Left ventricle myocardium superior (tissue), 1 donor: Measurements from ENCODE around the gene GLTPD2. TPM values are rescaled to one million over a fixed set of nuclear protein-coding genes. Genes with fewer than 3 reads are reported as not detected.
A peak's percentile ranks its signal among the peaks of the same experiment; 100 is the strongest.

Experiments
- ATAC-seq: fragments of 200-7000 bp; cut with Tn5 transposase; one replicate; pipeline ENCODE4 v1.9.1; 2020; ENCODE audit warnings: mild to moderate bottlenecking, moderate library complexity
- DNase-seq: peaks from one replicate; pipeline ENCODE4 v3.0.0-alpha.2; 2020
- intact Hi-C: fragments of 100-400 bp; cut with micrococcal nuclease; formaldehyde crosslinking; loops from one replicate; pipeline ENCODE4 v1.11.0; 2022
- total RNA-seq: library from RNA; stranded (reverse); fragmentation: NEBNext Ultra II Directional; extraction: Animal tissue kit (Norgen Biotek cat#: 25700); gene quantifications from one replicate; pipeline ENCODE4 v1.2.1, GENCODE V29; 2021
- donor health status: DM: no; HTN: yes; CAD: no; lungs with severe emphysema.

The GLTPD2 gene
- total RNA-seq, 1 donor from 2014 or later: not detected

- intact Hi-C loops: no loop called here
- DNase-seq (no peak), ATAC-seq (no peak)
These were observed 20.5 kb upstream of the GLTPD2 start for GRCh38 chr17:4768298-4768697.

DNA sequence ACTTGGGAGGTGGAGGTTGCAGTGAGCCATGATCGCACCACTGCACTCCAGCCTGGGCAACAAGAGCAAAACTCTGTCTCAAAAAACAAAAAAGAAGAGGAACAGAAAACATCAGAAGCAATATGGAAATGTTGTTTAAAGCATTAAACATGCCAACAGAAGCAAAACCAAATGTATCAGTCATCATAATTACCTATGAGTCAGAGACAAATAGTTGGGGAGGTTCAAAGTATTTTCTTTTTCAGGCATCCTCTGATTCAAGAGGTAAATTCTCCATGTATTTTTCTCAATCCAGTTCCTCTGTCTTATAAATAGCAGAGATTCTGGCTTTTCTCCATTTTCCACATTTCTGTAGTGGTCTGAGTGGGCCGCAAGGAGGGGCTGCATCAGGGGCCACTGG, 19.1 kb upstream of the GLTPD2 start:
- ATAC-seq (no peak), DNase-seq (no peak)
- intact Hi-C loops: no loop called here

GRCh38 chr17:4771519-4772234, 17.1 kb upstream of the GLTPD2 start, which contains the start of gene TM4SF5:
TSS of gene TM4SF5 (plus strand) at chr17:4771886. CDS start at chr17:4771923, 37 bp downstream.
- intact Hi-C loops: no loop called here
- ATAC-seq (no peak), DNase-seq (no peak)

- intact Hi-C loops: no loop called here
- no peak for DNase-seq
- no peak for ATAC-seq
These were observed 16.5 kb upstream of the GLTPD2 start for GRCh38 chr17:4772235-4772613.

DNA sequence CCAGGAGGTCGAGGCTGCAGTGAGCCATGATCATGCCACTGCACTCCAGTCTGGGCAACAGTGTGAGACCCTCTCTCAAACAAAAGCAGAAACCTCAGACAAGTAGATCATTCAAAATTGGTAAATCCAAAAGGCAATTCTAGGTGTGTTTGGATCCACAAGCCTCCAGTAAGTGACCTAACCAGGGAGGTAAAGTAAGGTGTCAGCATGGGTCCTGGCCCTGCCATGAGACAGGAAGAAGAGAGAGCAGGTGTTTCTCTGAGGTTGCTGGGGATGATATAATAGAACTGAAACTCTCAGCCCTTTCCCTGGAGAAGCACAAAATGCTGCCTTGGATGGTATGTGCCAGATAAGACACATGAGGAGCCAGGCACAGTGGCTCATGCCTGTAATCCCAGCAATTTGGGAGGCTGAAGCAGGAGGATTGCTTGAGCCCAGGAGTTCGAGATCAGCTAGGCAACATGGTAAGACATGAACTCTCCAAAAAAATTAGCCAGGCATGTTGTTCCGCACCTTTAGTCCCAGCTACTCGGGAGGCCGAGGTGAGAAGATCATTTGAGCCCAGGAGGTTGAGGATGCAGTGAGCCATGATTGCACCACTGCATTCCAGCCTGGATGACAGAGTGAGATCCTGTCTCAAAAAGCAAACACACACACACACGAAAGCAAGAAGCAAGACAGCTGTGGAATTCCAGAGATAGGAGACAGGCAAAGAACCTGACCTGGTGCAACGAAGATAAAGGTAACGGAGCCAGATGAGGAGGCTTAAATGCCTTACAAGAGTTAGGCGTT, 10.6 kb upstream of the GLTPD2 start:
- intact Hi-C loops: no loop called here
- ATAC-seq (no peak), DNase-seq (no peak)

GRCh38 chr17:4780325-4780955, 8.3 kb upstream of the GLTPD2 start:
- ATAC-seq (no peak), DNase-seq (no peak)
- intact Hi-C loops: no loop called here

DNA sequence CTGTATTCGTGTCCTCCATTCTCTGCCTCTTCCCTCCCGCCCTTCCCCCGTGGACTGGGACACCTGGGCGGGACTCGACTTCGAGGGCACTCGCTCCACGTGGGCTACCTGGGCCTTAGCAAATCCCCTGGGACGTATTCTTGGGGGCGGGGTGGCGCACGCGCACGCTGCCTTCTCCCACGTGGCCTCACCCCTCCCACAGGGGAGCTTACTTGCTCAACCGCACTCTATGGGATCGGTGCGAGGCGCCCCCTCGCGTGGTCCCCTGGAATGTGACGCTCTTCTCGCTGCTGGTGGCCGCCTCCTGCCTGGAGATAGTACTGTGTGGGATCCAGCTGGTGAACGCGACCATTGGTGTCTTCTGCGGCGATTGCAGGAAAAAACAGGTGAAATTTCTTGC, 6.1 kb upstream of the GLTPD2 start:
- DNase-seq (no peak), ATAC-seq (no peak)
- intact Hi-C loops: no loop called here

DNA sequence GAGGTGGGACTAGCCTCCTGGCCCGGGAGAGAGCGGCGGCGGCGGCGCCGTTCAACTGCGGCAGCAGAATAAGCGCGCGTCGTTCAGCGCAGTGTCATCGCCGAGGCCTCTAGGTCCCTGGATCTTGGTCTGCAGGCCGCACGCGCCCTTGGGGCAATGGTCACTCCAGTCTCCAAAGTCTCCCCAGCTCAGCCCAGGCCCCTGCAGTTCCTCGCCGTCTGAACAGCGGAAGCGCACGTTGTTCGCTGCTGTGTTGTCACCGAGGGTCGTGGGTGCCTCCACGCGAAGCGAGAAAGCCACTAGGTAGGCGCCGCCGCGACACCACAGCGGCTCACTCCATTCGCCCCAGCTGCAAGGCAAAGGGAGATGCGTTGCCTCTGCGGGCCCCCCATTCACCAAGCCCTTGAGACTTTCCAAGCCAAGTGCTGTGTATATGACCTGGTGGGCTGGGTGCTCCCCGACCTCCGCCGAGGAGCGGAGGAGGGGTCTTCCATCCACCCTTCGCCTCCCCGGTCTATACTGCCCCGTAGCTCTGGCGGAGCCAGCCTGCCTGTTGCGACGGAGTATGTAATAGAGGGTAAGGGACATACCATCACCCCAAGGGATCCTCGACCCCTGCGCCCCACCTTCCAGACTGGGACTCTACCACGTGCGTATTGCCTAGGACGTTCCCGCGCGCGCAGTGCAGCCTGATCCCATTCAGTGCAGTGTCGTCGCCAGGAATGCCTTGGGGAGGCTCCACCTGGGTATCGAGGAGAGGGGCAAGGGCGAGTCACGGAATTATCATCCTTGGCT, 3.3 kb upstream of the GLTPD2 start:
- ATAC-seq: no peak
- intact Hi-C loops: no loop called here
- peak; percentile 36 for DNase-seq

DNA sequence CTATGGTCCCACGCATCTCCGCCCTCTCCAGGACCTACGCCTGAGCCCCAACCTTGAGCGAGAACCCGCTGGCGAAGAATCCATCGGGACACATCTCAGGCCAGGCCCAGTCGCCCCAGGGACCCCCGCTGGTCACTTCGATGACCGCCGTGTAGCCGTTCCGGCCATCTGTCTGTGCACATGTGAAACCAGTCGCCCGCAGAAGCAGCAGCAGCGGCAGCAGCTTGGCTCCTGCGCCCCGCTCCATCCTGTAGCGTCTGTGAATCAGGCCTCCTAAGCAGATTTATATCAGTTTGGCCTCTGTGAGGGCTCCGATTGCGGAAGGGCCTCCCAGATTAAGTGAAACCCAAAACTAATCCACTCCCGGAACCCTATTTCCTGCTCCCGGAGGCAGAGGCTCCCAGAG, 2.7 kb upstream of the GLTPD2 start, which contains the start of gene VMO1:
Gene VMO1, minus strand, starts transcription at position 259 of the 406 bp plus-strand sequence. Its CDS starts 12 bp downstream, at position 247.
- intact Hi-C loops: no loop called here
- no peak for ATAC-seq
- DNase-seq: peak; percentile 50

GRCh38 chr17:4786516-4786915, 2.2 kb upstream of the GLTPD2 start:
- ATAC-seq (no peak), DNase-seq (no peak)
- intact Hi-C loops: no loop called here

DNA sequence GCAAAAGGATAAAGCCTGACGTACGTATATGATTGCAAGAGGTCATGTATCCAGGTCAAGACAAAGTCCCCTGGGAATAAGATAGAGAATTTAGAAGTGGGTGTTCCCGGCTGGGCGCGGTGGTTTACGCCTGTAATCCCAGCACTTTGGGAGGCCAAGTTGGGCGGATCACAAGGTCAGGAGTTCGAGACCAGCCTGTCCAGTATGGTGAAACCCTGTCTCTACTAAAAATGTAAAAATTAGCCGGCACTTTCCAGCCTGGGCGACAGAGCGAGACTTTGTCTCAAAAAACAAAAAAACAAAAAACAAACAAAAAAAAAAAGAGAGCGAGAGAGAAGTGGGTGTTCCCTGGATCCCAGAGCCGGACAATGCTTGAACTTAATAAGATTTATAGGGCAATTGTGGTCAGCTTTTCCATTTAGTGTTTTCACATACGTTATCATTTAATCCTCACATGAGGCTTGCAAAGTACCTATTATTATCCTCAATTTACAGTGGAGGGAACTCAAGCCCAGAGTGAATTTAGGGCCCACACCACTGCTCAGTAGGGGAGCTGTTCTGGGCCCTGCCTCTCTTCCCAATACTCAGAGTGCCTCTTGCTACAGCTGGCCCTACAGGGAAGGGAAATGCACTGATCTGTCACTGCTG, 481 bp upstream of the GLTPD2 start:
- DNase-seq (no peak), ATAC-seq (no peak)
- intact Hi-C loops: no loop called here

DNA sequence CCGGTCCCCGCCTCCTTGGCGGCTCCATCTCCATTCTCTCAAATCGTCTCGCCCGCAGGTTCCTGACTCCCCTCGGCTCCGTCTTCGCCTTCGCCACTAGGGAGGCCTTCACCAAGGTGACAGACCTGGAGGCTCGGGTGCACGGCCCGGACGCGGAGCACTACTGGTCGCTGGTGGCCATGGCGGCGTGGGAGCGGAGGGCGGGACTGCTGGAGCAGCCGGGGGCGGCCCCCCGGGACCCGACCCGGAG, 862 bp downstream of the GLTPD2 start:
- intact Hi-C loops: no loop called here
- no peak for DNase-seq
- no peak for ATAC-seq

- peak; percentile 93 for DNase-seq
- peak; percentile 95 for ATAC-seq
- intact Hi-C loops: loop anchor here (10.0 kb wide), 1 partner anchor 95 kb away; no protein-coding TSS in a partner anchor
These were observed 1.4 kb downstream of the GLTPD2 start for GRCh38 chr17:4789951-4790704.

DNA sequence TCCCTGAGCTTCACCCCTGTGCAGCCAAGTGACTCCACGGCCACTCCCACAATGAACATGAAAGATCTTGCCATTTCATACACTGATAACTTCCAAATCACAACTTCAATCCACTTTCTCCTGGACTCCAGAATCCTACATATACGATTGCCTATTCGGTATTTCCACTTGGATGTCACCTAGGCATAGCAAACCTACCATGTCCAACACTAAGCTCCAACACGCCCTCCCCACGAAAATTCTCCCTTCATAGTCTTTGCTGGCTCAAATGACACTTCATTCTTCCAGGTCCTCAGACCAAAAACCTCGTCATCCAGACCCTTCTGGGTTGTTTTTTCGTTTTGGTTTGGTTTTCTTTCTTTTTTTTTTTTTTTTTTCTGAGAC, 1.9 kb downstream of the GLTPD2 start:
- intact Hi-C loops: loop anchor here (10.0 kb wide), 1 partner anchor 94 kb away; no protein-coding TSS in a partner anchor
- no peak for ATAC-seq
- no peak for DNase-seq

GRCh38 chr17:4795168-4795567, 6.4 kb downstream of the GLTPD2 start:
- ATAC-seq (no peak), DNase-seq (no peak)
- intact Hi-C loops: loop anchor here (10.0 kb wide), 1 partner anchor 90 kb away; no protein-coding TSS in a partner anchor

- ATAC-seq (peak; percentile 33), DNase-seq (no peak)
- intact Hi-C loops: loop anchor here (10.0 kb wide), 1 partner anchor 88 kb away; no protein-coding TSS in a partner anchor
These were observed 7.8 kb downstream of the GLTPD2 start for GRCh38 chr17:4796552-4796920.

GRCh38 chr17:4800462-4801196, 11.9 kb downstream of the GLTPD2 start:
- intact Hi-C loops: no loop called here
- ATAC-seq (no peak), DNase-seq (no peak)

DNA sequence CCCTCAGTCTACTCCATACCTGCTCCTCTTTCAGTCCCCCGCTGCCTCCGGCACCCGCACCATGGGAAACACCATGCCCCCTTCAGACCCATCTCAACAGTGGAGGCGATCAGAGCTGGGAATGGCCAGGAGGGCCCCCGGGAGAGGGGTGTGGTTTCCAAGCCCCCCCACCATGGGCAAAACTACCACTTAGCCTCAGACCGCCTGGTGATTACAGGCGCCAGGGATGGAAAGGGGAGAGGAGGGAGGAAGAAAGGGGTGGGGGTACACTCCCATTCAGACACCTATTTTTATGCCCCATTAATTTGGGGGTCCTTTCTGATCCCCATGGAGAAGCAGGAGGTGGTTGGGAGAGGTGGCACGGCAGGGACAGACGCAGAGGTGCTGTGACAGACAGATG, 13.5 kb downstream of the GLTPD2 start, which contains the start of gene C17orf114:
Gene C17orf114, minus strand, starts transcription at position 101 of the 400 bp plus-strand sequence.
- ATAC-seq: no peak
- intact Hi-C loops: no loop called here
- DNase-seq: peak; percentile 9
